ENCODE results near the gene RXRA.

DNA sequence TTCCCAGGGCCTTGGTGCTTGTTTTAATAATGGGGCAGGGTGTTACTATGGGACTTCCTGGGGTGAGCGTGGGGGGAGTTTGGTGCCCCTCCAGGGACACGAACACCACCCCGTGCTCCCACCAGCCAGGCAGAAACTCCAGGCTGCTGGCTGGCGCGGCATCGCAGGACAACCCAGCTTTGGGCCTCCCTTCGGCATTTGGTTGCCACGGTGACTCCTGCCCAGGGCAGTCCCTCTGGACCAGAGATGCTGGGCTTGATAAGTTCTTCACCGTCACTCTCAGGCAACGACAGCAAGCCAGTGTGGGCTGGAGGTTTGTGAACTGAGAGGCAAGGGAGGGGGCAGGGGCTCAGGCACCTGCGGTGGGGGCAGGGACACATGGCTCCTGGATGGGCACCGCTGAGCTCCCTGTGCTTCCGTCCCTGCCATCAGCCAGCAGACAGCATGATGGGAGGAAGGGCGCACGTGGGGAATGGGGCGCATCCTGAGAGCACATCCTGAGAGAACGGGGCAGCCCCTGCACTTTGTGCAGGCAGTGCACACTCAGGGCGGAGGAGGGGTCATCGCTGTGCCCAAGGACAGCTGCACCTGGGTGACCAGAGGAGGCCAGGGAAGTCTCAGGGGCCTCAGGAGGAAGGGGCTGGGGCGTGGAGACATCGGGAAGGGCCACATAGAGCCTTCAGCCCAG is 116.4 kb downstream of the RXRA start:
- no peak for TF ChIP-seq POLR2AphosphoS5 (IDR thresholded peaks at IDR 0.05)
- no peak for TF ChIP-seq POLR2A (IDR thresholded peaks at IDR 0.05)

Data from upper lobe of left lung (tissue), 4 donors.